ENCODE results near the gene TMEM184C. TPM values are rescaled to one million over a fixed set of nuclear protein-coding genes. Genes with fewer than 3 reads are reported as not detected.

Gene TMEM184C
- total RNA-seq, 1 experiment from 2014 or later, result 43.7 TPM

GRCh38 chr4:147638365-147638764 lies 21.2 kb downstream of the TMEM184C start:
- TF ChIP-seq HMGXB4 (CRISPR knock-in tag; IDR thresholded peaks at IDR 0.05), result no peak
- ATAC-seq (peak; percentile 83), DNase-seq (ENCODE audit: low spot score) (no peak)
- Mint-ChIP-seq H3K4me1 (peaks cover 25% of the 10 kb centered on the region), H3K27me3 (ENCODE audit: low read depth) (no peaks in the 10 kb centered on the region), H3K36me3 (peaks cover 48% of the 10 kb centered on the region), H3K9me3 (no peaks in the 10 kb centered on the region), H3K4me3 (no peak overlapping the region), H3K27ac (no peak overlapping the region; the same call in 1 of the 2 replicates)
- CTCF ChIA-PET, result interaction anchor here (3.9 kb wide), 1 partner anchor 229 kb away, joined by 21 read pairs; no protein-coding TSS in a partner anchor
- POLR2A ChIA-PET, result no interaction called here

- POLR2A ChIA-PET, result no interaction called here
- DNase-seq (ENCODE audit: low spot score), result no peak
- Mint-ChIP-seq H3K27me3 (ENCODE audit: low read depth) (no peaks in the 10 kb centered on the region), H3K27ac (no peak overlapping the region), H3K4me3 (no peak overlapping the region), H3K36me3 (peaks cover 42% of the 10 kb centered on the region), H3K9me3 (no peaks in the 10 kb centered on the region), H3K4me1 (peaks cover 25% of the 10 kb centered on the region)
- CTCF ChIA-PET, result interaction anchor here (0.6 to 3.9 kb wide), 2 partner anchors 91 to 228 kb away, joined by 3 to 21 read pairs; no protein-coding TSS in a partner anchor
- ATAC-seq, result no peak
- TF ChIP-seq CBFB (CRISPR knock-in tag; IDR thresholded peaks at IDR 0.05; ENCODE audit: low read depth) (no peak), GRHL2 (CRISPR knock-in tag; IDR thresholded peaks at IDR 0.05; ENCODE audit: insufficient replicate concordance, severe bottlenecking) (no peak), ATF2 (CRISPR knock-in tag; IDR thresholded peaks at IDR 0.05; ENCODE audit: borderline replicate concordance, low read depth) (no peak), ARID4B (CRISPR knock-in tag; IDR thresholded peaks at IDR 0.05; ENCODE audit: borderline replicate concordance) (no peak), ERG (CRISPR knock-in tag; IDR thresholded peaks at IDR 0.05) (no peak), ZBTB43 (CRISPR knock-in tag; IDR thresholded peaks at IDR 0.05) (no peak), STAT6 (CRISPR knock-in tag; conservative IDR thresholded peaks at IDR 0.05; ENCODE audit: low read depth) (no peak), ZNF396 (CRISPR knock-in tag; IDR thresholded peaks at IDR 0.05; ENCODE audit: borderline replicate concordance) (no peak), ATF3 (CRISPR knock-in tag; conservative IDR thresholded peaks at IDR 0.05) (no peak), MYBL2 (CRISPR knock-in tag; IDR thresholded peaks at IDR 0.05) (no peak), ESRRA (CRISPR knock-in tag; IDR thresholded peaks at IDR 0.05; ENCODE audit: borderline replicate concordance) (no peak), ZMAT4 (CRISPR knock-in tag; IDR thresholded peaks at IDR 0.05) (no peak), GTF2I (CRISPR knock-in tag; conservative IDR thresholded peaks at IDR 0.05) (no peak), PRDM15 (CRISPR knock-in tag; IDR thresholded peaks at IDR 0.05) (no peak)
Observed at GRCh38 chr4:147638942-147639341, 21.7 kb downstream of the TMEM184C start.

Data from WTC11 (cell line).